GM18508 (cell line): ENCODE measurements around the gene STAT3.
"Not testable (repeated sequence)": the region's sequence is repeated elsewhere in the genome, so short reads cannot be mapped to it uniquely, and the experiment has no call there.

Source experiments
- ATAC-seq: cut with Tn5 transposase; IDR thresholded peaks from one replicate; pipeline ENCODE4 v1.9.1; 2021; ENCODE audit warnings: moderate number of reproducible peaks; ENCODE audit not compliant: insufficient read depth, unreplicated experiment

Gene STAT3

DNA sequence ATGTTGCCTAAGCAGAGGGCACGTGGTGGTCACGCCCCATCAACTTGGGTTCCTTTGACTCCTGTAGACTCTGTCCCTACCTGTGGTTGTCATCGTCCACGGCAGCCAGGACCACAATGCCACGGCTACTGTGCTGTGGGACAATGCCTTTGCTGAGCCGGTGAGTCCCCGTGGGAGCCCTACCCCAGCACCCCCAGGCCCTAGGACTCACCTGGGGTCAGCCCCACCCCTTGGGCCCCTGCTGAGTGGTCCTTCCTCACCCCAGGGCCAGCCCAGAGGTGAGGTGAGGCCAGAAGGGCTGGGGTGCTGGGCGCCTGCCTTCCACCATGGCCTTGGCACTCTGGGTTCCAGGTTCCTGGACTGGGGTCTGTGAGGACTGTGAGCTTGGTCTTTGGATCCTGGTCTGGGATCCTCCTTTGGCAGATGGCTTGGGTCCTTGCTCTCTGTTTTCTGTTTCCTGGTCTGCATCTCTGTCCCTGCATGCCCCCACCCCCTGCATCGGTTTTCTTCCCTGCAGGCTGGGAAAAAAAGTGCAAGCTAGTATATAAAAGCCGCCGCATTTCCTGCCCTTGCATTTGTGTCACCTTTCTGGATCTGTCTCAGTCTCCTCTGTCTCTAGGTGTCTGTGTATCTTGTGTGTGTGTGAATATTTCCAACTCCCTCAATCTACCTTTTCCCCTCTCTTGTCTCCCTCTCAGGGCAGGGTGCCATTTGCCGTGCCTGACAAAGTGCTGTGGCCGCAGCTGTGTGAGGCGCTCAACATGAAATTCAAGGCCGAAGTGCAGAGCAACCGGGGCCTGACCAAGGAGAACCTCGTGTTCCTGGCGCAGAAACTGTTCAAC is 82.5 kb downstream of the STAT3 start:
- ATAC-seq = no peak

DNA sequence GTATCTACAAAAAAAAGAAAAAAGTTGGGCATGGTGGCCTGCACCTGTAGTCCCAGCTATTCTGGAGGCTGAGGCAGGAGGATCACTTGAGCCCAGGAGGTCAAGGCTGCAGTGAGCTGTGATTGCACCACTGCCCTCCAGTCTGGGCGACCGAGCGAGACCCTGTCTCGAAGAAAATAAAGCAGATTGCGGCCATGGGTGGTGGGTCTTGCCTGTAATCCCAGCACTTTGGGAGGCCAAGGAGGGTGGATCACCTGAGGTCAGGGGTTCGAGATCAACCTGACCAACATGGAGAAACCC is 83.3 kb downstream of the STAT3 start:
- ATAC-seq = not testable (repeated sequence)

GRCh38 chr17:42304187-42305030 is 83.8 kb downstream of the STAT3 start:
- no peak for ATAC-seq

GRCh38 chr17:42303694-42304093 is 84.5 kb downstream of the STAT3 start:
- ATAC-seq = no peak

DNA sequence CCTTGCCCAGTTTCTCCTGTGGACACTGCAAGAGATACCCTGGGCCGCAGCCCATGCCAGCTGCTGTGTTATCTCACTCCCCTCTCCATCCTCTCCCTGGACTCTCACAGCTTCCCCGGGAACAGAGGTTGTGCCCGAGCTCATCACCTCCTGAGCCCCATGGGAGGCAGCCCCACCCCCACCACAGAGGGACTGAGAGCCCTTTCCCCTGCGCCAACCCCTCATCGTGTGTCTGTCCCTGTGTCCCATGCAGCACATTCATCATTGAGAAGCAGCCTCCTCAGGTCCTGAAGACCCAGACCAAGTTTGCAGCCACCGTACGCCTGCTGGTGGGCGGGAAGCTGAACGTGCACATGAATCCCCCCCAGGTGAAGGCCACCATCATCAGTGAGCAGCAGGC is 87.2 kb downstream of the STAT3 start:
- no peak for ATAC-seq

- not testable (repeated sequence) for ATAC-seq
Measured at GRCh38 chr17:42299913-42300312, 88.3 kb downstream of the STAT3 start.

- not testable (repeated sequence) for ATAC-seq
Measured at GRCh38 chr17:42299361-42299760, 88.9 kb downstream of the STAT3 start.

- ATAC-seq = not testable (repeated sequence)
Measured at GRCh38 chr17:42297775-42298174, 90.5 kb downstream of the STAT3 start.

GRCh38 chr17:42296012-42296411 is 92.2 kb downstream of the STAT3 start:
- ATAC-seq = no peak

DNA sequence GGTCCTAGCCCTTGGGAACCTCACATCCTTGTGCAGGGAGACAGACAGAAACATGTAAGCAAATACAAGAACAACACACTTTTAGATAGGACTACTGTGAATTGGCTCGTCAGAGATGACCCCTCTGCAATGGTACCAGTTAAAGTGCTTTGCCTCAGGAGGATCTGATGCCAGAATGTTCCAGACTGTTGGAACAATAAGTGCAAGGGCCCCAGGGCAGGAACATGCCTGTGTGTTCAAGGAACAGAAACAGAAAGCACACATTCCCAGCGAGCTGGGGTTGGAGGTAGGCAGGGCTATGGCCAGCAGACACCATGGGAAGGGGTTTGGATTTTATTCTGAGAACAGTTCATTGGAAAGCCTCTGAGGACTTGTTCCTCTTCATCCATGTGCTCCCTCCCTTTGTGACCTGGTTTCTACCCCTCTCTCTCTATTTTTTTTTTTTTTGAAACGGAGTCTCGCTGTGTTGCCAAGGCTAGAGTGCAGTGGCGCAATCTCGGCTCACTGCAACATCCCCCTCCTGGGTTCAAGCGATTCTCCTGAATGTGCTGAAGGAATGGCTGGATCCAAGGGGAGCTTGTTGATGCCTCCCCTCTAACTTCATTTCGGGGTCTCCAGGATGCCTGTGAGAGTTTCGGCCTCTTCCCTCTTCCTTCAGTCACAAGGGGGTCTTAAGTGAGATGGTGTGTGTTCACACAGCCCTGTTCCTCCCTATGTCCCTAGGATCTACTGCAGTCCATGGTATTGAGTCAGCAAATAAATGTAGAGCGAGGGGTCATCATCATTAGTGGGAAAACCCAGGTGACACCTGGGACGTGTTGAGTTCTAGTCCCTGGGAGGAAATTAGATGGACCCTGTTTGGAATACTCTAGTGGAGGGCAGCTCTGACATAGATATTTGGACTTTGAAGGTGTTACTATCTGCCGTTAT is 93.5 kb downstream of the STAT3 start:
- no peak for ATAC-seq

- no peak for ATAC-seq
Measured at GRCh38 chr17:42291129-42291528, 97.1 kb downstream of the STAT3 start.

DNA sequence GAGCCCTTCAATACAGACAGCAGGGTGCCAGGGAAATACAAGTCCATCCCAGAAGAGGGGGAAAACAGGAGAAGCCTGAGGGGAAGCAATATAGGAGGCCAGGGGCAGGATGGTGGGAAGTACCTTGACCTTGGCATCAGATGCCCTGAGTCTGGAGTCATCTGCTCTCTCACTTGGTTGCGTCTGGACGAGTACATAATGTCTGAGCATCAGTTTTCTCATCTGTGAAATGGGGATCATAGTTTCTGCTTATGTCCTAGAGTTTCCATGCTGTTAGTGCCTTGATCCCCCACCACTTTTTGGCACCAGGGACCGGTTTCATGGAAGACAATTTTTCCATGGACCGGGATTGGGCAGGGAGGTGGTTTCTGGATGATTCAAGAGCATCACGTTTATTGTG is 97.7 kb downstream of the STAT3 start:
- no peak for ATAC-seq

GRCh38 chr17:42289611-42290181 is 98.5 kb downstream of the STAT3 start:
- no peak for ATAC-seq

DNA sequence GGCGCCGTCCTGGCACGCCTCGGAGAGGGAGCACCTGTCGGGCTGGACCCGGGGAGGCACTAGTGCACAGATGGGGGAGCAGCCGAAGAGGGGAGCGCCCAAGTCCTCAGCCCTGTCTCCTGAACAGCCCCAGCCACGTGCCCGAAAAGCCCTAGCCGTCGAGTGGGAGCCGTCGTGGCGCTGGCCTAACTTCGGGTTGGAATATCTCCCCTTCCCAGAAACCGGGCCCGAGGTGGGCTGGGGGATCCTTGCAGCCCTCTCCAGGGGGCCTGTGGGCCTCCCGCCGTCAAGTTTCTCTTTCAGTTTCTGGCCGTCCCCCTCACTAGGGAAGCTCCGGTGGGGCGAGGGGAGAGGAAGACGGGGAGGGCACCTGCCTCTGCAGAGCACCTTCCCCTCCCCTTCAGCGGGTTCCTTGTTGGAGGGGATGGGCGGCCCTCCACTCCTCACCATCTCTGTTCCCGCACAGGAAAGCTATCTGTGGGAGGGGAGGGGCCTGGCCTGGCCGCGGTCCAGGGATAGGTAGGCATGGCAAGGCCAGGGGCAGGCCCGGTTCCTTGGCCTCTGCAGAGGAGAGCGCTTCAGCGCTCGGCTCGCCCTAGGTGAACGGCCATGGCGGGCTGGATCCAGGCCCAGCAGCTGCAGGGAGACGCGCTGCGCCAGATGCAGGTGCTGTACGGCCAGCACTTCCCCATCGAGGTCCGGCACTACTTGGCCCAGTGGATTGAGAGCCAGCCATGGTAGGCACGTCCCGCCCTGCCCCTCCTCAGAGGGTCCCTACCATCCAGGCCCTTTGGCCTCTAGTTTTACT is 99.2 kb downstream of the STAT3 start:
- ATAC-seq = no peak

GRCh38 chr17:42287977-42288802 is 100.1 kb downstream of the STAT3 start, which contains the start of gene STAT5A:
Gene STAT5A (plus strand): TSS chr17:42288498. CDS start chr17:42289412, 914 bp downstream.
- ATAC-seq = no peak

DNA sequence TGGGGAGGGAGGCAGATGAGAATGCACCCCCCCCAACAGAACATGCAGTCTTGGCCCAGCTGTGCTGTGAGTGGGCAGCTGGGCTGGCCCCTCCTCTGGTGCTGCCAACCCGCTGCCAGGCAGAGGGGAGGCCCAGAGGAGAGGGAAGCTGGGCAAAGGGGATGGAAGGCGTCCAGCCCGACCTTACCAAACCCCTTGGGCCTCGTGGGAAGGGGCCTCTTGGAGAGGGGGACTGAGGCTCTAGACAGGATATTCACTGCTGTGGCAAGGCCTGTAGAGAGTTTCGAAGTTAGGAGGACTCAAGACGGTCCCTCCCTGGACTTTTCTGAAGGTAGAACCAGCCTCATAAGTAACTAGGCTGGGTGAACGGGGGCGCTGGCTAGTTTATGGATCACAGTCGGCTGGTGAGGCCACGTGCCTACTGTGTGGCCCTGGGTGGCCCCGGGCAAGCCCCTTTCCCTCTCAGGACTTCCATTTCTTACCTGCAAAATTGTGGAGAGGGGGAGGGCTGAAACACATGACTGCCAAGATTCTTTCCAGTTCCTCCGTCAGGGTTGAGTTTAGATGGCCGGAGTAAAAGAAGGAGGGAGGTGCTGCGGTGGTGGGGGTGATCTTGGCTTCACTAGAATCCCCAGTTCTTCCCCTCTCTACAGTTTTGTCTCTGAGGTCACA is 100.8 kb downstream of the STAT3 start:
- ATAC-seq = no peak

- no peak for ATAC-seq
Measured at GRCh38 chr17:42286411-42287221, 101.6 kb downstream of the STAT3 start.
